ENCODE data around the gene FOXL1.

GRCh38 chr16:86575754-86576557 is 2.4 kb upstream of the FOXL1 start:
- peak; percentile 94 for TF ChIP-seq POLR2AphosphoS5 (IDR thresholded peaks at IDR 0.05; ENCODE audit: low read depth, low read length)
- peak in 1 of 2 experiments; percentile 23; a peak in 1 of 4 replicates for TF ChIP-seq REST (IDR thresholded peaks at IDR 0.05; ENCODE audit: insufficient read depth in 1 of 2, low read depth in 2 of 2, low read length in 2 of 2)
- TF ChIP-seq TAF1 (IDR thresholded peaks at IDR 0.05; ENCODE audit: borderline replicate concordance, insufficient read depth, low read length) = peak; percentile 59; the same call in 1 of the 2 replicates
- TF ChIP-seq FOXP2 (optimal IDR thresholded peaks at IDR 0.05; ENCODE audit: borderline replicate concordance, extremely low read depth, extremely low read length, insufficient read depth) = no peak

Data from PFSK-1 (cell line).